ENCODE data around the gene PARS2. TPM values are rescaled to one million over a fixed set of nuclear protein-coding genes. Genes with fewer than 3 reads are reported as not detected.

Gene PARS2
- polyA plus RNA-seq, 1 donor from 2014 or later: 1.9 TPM

DNA sequence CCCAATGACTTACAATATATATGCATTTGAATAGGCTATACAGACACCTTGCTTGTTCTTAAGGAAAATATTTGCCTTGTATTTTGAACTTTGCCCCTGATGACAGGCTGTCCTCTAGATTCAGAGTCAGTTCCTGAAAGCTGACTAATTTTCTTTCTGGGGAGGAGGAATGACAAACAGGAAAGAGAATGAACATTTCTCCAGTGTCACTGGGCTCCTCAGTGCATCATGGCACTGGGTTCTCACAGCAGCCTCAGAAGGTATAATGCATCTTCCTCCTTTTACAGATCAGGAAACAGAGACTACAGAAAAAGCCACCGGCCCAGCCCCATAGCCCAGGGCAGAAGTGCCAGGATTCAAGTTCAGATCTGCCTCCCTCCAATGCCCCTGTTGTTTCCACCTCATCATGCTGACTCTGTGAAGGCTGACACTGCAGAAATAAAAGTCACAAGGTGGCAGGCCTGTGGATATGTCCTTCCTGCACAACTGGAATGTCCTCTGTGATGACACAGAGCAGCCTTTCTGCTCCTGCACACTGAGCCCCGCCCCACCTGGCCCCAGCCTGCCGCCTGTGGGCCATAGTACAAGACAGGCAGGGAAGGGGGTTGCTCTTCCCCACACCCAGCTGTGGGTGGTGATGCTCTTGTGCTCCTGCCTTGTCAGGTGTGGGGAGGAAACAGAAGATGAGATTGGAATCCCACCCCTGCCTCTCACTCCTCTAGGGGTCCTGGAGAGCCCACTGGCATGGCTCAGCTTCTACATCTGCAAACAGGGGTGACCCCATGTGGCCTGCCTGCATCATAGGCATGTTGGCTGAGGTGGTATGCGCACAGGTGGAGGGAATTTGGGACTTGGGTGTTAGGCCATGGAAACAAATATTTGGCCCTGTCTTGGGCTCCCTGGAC is 30.4 kb upstream of the PARS2 start:
- H4K20me1 ChIP-seq (ENCODE audit: insufficient read depth): no peaks in the 10 kb centered on the region
- H3K27ac ChIP-seq (ENCODE audit: low read length): no peak overlapping the region
- no peaks in the 10 kb centered on the region for H3K9me2 ChIP-seq (ENCODE audit: insufficient read depth, low read length)
- H3K9ac ChIP-seq (ENCODE audit: low read length): no peak overlapping the region
- H3K4me3 ChIP-seq (ENCODE audit: low read length): no peak overlapping the region
- TF ChIP-seq RAD21 (conservative IDR thresholded peaks at IDR 0.05) (peak; percentile 63), SMC3 (conservative IDR thresholded peaks at IDR 0.05; ENCODE audit: poor library complexity) (peak; percentile 63), EZH2 (IDR thresholded peaks at IDR 0.05; ENCODE audit: borderline replicate concordance, insufficient read depth, low read length, poor library complexity, severe bottlenecking) (no peak), TAF1 (IDR thresholded peaks at IDR 0.05; ENCODE audit: low read depth) (no peak), POLR2AphosphoS5 (IDR thresholded peaks at IDR 0.05) (no peak), EP300 (conservative IDR thresholded peaks at IDR 0.05; ENCODE audit: poor library complexity, severe bottlenecking) (no peak)
- TF ChIP-seq, protein P1, sequence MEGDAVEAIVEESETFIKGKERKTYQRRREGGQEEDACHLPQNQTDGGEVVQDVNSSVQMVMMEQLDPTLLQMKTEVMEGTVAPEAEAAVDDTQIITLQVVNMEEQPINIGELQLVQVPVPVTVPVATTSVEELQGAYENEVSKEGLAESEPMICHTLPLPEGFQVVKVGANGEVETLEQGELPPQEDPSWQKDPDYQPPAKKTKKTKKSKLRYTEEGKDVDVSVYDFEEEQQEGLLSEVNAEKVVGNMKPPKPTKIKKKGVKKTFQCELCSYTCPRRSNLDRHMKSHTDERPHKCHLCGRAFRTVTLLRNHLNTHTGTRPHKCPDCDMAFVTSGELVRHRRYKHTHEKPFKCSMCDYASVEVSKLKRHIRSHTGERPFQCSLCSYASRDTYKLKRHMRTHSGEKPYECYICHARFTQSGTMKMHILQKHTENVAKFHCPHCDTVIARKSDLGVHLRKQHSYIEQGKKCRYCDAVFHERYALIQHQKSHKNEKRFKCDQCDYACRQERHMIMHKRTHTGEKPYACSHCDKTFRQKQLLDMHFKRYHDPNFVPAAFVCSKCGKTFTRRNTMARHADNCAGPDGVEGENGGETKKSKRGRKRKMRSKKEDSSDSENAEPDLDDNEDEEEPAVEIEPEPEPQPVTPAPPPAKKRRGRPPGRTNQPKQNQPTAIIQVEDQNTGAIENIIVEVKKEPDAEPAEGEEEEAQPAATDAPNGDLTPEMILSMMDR (IDR thresholded peaks at IDR 0.05; ENCODE audit: poor library complexity, severe bottlenecking): peak; percentile 58
- H3K27me3 ChIP-seq (ENCODE audit: insufficient read depth, low read depth, low read length): no peaks in the 10 kb centered on the region
- H3K4me2 ChIP-seq (ENCODE audit: low read length): no peak overlapping the region
- no peaks in the 10 kb centered on the region for H3K9me3 ChIP-seq (ENCODE audit: low read length)
- no peaks in the 10 kb centered on the region for H3K36me3 ChIP-seq (ENCODE audit: insufficient read depth, low read length)
- H3K79me2 ChIP-seq (replicated peaks; ENCODE audit: insufficient read depth, low read length): no peaks in the 10 kb centered on the region
- no peaks in the 10 kb centered on the region for H3F3A ChIP-seq (ENCODE audit: insufficient read depth, low read length, poor library complexity, severe bottlenecking)
- no peak overlapping the region for H2AFZ ChIP-seq (ENCODE audit: low read depth, low read length)

- no peaks in the 10 kb centered on the region for H3F3A ChIP-seq (ENCODE audit: insufficient read depth, low read length, poor library complexity, severe bottlenecking)
- H3K9ac ChIP-seq (ENCODE audit: low read length): no peak overlapping the region
- no peak overlapping the region for H3K27ac ChIP-seq (ENCODE audit: low read length)
These were observed 28.5 kb upstream of the PARS2 start for GRCh38 chr1:54792686-54793282.

More at GRCh38 chr1:54792686-54793282, 28.5 kb upstream of the PARS2 start:
- Histone ChIP-seq H3K9me3 (ENCODE audit: low read length) (no peaks in the 10 kb centered on the region), H3K4me3 (ENCODE audit: low read length) (no peak overlapping the region), H2AFZ (ENCODE audit: low read depth, low read length) (no peak overlapping the region), H3K4me2 (ENCODE audit: low read length) (no peak overlapping the region), H3K27me3 (ENCODE audit: insufficient read depth, low read depth, low read length) (no peaks in the 10 kb centered on the region), H3K79me2 (replicated peaks; ENCODE audit: insufficient read depth, low read length) (no peaks in the 10 kb centered on the region), H3K36me3 (ENCODE audit: insufficient read depth, low read length) (no peaks in the 10 kb centered on the region), H4K20me1 (ENCODE audit: insufficient read depth) (no peaks in the 10 kb centered on the region), H3K9me2 (ENCODE audit: insufficient read depth, low read length) (no peaks in the 10 kb centered on the region)
- TF ChIP-seq, protein P1 (IDR thresholded peaks at IDR 0.05; ENCODE audit: poor library complexity, severe bottlenecking): no peak
- no peak for TF ChIP-seq EZH2 (IDR thresholded peaks at IDR 0.05; ENCODE audit: borderline replicate concordance, insufficient read depth, low read length, poor library complexity, severe bottlenecking)
- TF ChIP-seq, protein P2, sequence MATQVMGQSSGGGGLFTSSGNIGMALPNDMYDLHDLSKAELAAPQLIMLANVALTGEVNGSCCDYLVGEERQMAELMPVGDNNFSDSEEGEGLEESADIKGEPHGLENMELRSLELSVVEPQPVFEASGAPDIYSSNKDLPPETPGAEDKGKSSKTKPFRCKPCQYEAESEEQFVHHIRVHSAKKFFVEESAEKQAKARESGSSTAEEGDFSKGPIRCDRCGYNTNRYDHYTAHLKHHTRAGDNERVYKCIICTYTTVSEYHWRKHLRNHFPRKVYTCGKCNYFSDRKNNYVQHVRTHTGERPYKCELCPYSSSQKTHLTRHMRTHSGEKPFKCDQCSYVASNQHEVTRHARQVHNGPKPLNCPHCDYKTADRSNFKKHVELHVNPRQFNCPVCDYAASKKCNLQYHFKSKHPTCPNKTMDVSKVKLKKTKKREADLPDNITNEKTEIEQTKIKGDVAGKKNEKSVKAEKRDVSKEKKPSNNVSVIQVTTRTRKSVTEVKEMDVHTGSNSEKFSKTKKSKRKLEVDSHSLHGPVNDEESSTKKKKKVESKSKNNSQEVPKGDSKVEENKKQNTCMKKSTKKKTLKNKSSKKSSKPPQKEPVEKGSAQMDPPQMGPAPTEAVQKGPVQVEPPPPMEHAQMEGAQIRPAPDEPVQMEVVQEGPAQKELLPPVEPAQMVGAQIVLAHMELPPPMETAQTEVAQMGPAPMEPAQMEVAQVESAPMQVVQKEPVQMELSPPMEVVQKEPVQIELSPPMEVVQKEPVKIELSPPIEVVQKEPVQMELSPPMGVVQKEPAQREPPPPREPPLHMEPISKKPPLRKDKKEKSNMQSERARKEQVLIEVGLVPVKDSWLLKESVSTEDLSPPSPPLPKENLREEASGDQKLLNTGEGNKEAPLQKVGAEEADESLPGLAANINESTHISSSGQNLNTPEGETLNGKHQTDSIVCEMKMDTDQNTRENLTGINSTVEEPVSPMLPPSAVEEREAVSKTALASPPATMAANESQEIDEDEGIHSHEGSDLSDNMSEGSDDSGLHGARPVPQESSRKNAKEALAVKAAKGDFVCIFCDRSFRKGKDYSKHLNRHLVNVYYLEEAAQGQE (IDR thresholded peaks at IDR 0.05; ENCODE audit: borderline replicate concordance): no peak
- no peak for TF ChIP-seq EP300 (conservative IDR thresholded peaks at IDR 0.05; ENCODE audit: poor library complexity, severe bottlenecking)
- no peak for TF ChIP-seq RAD21 (conservative IDR thresholded peaks at IDR 0.05)
- no peak for TF ChIP-seq POLR2AphosphoS5 (IDR thresholded peaks at IDR 0.05)
- no peak for TF ChIP-seq TAF1 (IDR thresholded peaks at IDR 0.05; ENCODE audit: low read depth)
- TF ChIP-seq MXI1 (conservative IDR thresholded peaks at IDR 0.05; ENCODE audit: poor library complexity, severe bottlenecking): no peak
- no peak for TF ChIP-seq SMC3 (conservative IDR thresholded peaks at IDR 0.05; ENCODE audit: poor library complexity)
